GM12891 (cell line): ENCODE data around the gene ADAP1.

Experiments used
- POLR2A ChIP-seq: IDR thresholded peaks from 2 replicates; pipeline ENCODE4 v1.6.1; 2011; ENCODE audit warnings: low read depth, low read length, control low read depth
- POLR2AphosphoS5 ChIP-seq: IDR thresholded peaks from 2 replicates; pipeline ENCODE4 v1.6.1; 2011; ENCODE audit warnings: low read depth, low read length, control low read depth
- POU2F2 ChIP-seq: IDR thresholded peaks from 2 replicates; pipeline ENCODE4 v1.6.1; 2011; ENCODE audit warnings: low read depth, mild to moderate bottlenecking, control low read depth, low read length, moderate library complexity
- TAF1 ChIP-seq: IDR thresholded peaks from 2 replicates; pipeline ENCODE4 v1.6.1; 2011; ENCODE audit warnings: low read depth, low read length, control low read depth

- no peak for TF ChIP-seq POLR2AphosphoS5
- TF ChIP-seq POLR2A: no peak
- no peak for TF ChIP-seq POU2F2
- TF ChIP-seq TAF1: no peak
Measured at GRCh38 chr7:944744-945143, 9.7 kb downstream of the ADAP1 start.
